Spinal cord (tissue), 4 donors: ENCODE data around the gene PAQR4. TPM values are rescaled to one million over a fixed set of nuclear protein-coding genes. Genes with fewer than 3 reads are reported as not detected.

Experiments
- polyA plus RNA-seq, 2 donors: library from polyadenylated mRNA; unstranded; fragments of 120-200 nt; gene quantifications; one replicate each; pipeline ENCODE4 v1.2.1, GENCODE V29; 2013; ENCODE audit not compliant: insufficient read length in 2 of 2
- small RNA-seq: library from RNA; depleted of rRNA; stranded (forward); fragments of <200 nt; gene quantifications from one replicate; pipeline ENCODE3, GENCODE V24; 2014; ENCODE audit warnings: low replicate concordance
- total RNA-seq, 2 donors: library from RNA; depleted of rRNA in 1 of 2; stranded (reverse); fragments of 120-200 nt in 1 of 2; fragments of >200 nt in 1 of 2; gene quantifications; one replicate each; pipeline versions ENCODE4 v1.2.3 to v1.2.4, GENCODE V29; 2013 to 2014

Gene PAQR4
- total and polyA plus RNA-seq, 4 donors = 22.6 to 82.4 (median 50.2) TPM

Small RNA genes within 50 kb of the gene (small RNA-seq; reads per million reads assigned to genes)
- not detected for gene LINC00514

Other genes starting within 250 kb of the PAQR4 start
- gene PRSS27, start 249.1 kb upstream of the PAQR4 start, total RNA-seq = 1 to 10 TPM; 2.1 to 2.5 TPM
- gene PRSS27, start 249.1 kb upstream of the PAQR4 start, polyA plus RNA-seq = 10 to 100 TPM in 1 of 2 donors, 1 to 10 TPM in 1; 9.7 to 11.5 TPM
- 100 to 1,000 TPM; 105 to 159 TPM for gene SRRM2, start 216.7 kb upstream of the PAQR4 start, total RNA-seq
- gene SRRM2, start 216.7 kb upstream of the PAQR4 start, polyA plus RNA-seq = 100 to 1,000 TPM; 494 to 610 TPM
- 100 to 1,000 TPM; 136 to 660 TPM for gene ELOB, start 192.1 kb upstream of the PAQR4 start, total RNA-seq
- gene ELOB, start 192.1 kb upstream of the PAQR4 start, polyA plus RNA-seq = 100 to 1,000 TPM; 480 to 554 TPM
- gene PRSS33, start 181.8 kb upstream of the PAQR4 start, total RNA-seq = under 1 TPM in 1 of 2 donors, not detected in 1; 0.17 TPM
- gene PRSS33, start 181.8 kb upstream of the PAQR4 start, polyA plus RNA-seq = under 1 TPM; 0.21 to 0.24 TPM
- not detected for gene PRSS41, start 170.9 kb upstream of the PAQR4 start, total RNA-seq
- not detected for gene PRSS41, start 170.9 kb upstream of the PAQR4 start, polyA plus RNA-seq
- gene PRSS21, start 152.1 kb upstream of the PAQR4 start, total RNA-seq = under 1 TPM in 1 of 2 donors, not detected in 1; 0.28 TPM
- gene PRSS21, start 152.1 kb upstream of the PAQR4 start, polyA plus RNA-seq = not detected
- gene ZG16B, start 139.0 kb upstream of the PAQR4 start, total RNA-seq = 1 to 10 TPM in 1 of 2 donors, under 1 TPM in 1; 0.59 to 2.4 TPM
- under 1 TPM; 0.32 TPM for gene ZG16B, start 139.0 kb upstream of the PAQR4 start, polyA plus RNA-seq
- gene PRSS22, start 111.2 kb upstream of the PAQR4 start, total RNA-seq = not detected
- under 1 TPM in 1 of 2 donors, not detected in 1; 0.17 TPM for gene PRSS22, start 111.2 kb upstream of the PAQR4 start, polyA plus RNA-seq
- 10 to 100 TPM; 28.1 to 63.1 TPM for gene FLYWCH2, start 86.1 kb upstream of the PAQR4 start, total RNA-seq
- 10 to 100 TPM; 59.7 to 61.8 TPM for gene FLYWCH2, start 86.1 kb upstream of the PAQR4 start, polyA plus RNA-seq
- 10 to 100 TPM; 17.5 to 18.2 TPM for gene FLYWCH1, start 57.4 kb upstream of the PAQR4 start, total RNA-seq
- 10 to 100 TPM; 55.9 TPM for gene FLYWCH1, start 57.4 kb upstream of the PAQR4 start, polyA plus RNA-seq
- under 1 TPM; 0.17 to 0.20 TPM for gene KREMEN2, start 5.1 kb upstream of the PAQR4 start, total RNA-seq
- 1 to 10 TPM; 1.4 to 1.6 TPM for gene KREMEN2, start 5.1 kb upstream of the PAQR4 start, polyA plus RNA-seq
- gene PKMYT1, start 11.1 kb downstream of the PAQR4 start, total RNA-seq = 1 to 10 TPM; 3.1 to 7.2 TPM
- 10 to 100 TPM; 20.0 to 32.6 TPM for gene PKMYT1, start 11.1 kb downstream of the PAQR4 start, polyA plus RNA-seq
- under 1 TPM; 0.06 to 0.20 TPM for gene CLDN9, start 43.6 kb downstream of the PAQR4 start, total RNA-seq
- gene CLDN9, start 43.6 kb downstream of the PAQR4 start, polyA plus RNA-seq = under 1 TPM; 0.36 to 0.38 TPM
- gene CLDN6, start 48.8 kb downstream of the PAQR4 start, total RNA-seq = under 1 TPM in 1 of 2 donors, not detected in 1; 0.28 TPM
- gene CLDN6, start 48.8 kb downstream of the PAQR4 start, polyA plus RNA-seq = 1 to 10 TPM in 1 of 2 donors, under 1 TPM in 1; 0.43 to 1.0 TPM
- gene TNFRSF12A, start 51.0 kb downstream of the PAQR4 start, total RNA-seq = 1 to 10 TPM; 5.8 to 9.9 TPM
- gene TNFRSF12A, start 51.0 kb downstream of the PAQR4 start, polyA plus RNA-seq = 1 to 10 TPM; 4.5 to 6.7 TPM
- gene HCFC1R1, start 54.6 kb downstream of the PAQR4 start, total RNA-seq = 10 to 100 TPM; 20.4 to 66.2 TPM
- 100 to 1,000 TPM; 155 to 161 TPM for gene HCFC1R1, start 54.6 kb downstream of the PAQR4 start, polyA plus RNA-seq
- 10 to 100 TPM in 1 of 2 donors, 1 to 10 TPM in 1; 7.2 to 12.5 TPM for gene THOC6, start 54.7 kb downstream of the PAQR4 start, total RNA-seq
- gene THOC6, start 54.7 kb downstream of the PAQR4 start, polyA plus RNA-seq = 10 to 100 TPM; 16.8 to 18.7 TPM
- under 1 TPM; 0.06 to 0.10 TPM for gene BICDL2, start 67.6 kb downstream of the PAQR4 start, total RNA-seq
- under 1 TPM; 0.38 to 0.39 TPM for gene BICDL2, start 67.6 kb downstream of the PAQR4 start, polyA plus RNA-seq
- 1 to 10 TPM; 1.2 to 1.4 TPM for gene MMP25, start 77.2 kb downstream of the PAQR4 start, total RNA-seq
- gene MMP25, start 77.2 kb downstream of the PAQR4 start, polyA plus RNA-seq = 10 to 100 TPM in 1 of 2 donors, 1 to 10 TPM in 1; 7.2 to 10.5 TPM
- gene IL32, start 96.3 kb downstream of the PAQR4 start, total RNA-seq = 10 to 100 TPM in 1 of 2 donors, 1 to 10 TPM in 1; 9.0 to 11.6 TPM
- 10 to 100 TPM; 13.4 to 20.2 TPM for gene IL32, start 96.3 kb downstream of the PAQR4 start, polyA plus RNA-seq
- gene ZSCAN10, start 129.9 kb downstream of the PAQR4 start, total RNA-seq = not detected
- gene ZSCAN10, start 129.9 kb downstream of the PAQR4 start, polyA plus RNA-seq = not detected
- 10 to 100 TPM in 1 of 2 donors, 1 to 10 TPM in 1; 9.2 to 19.3 TPM for gene ZNF205, start 143.2 kb downstream of the PAQR4 start, total RNA-seq
- gene ZNF205, start 143.2 kb downstream of the PAQR4 start, polyA plus RNA-seq = 10 to 100 TPM; 24.3 to 26.4 TPM
- gene ZNF213, start 165.7 kb downstream of the PAQR4 start, total RNA-seq = 1 to 10 TPM; 4.2 to 5.7 TPM
- 10 to 100 TPM; 28.9 to 30.2 TPM for gene ZNF213, start 165.7 kb downstream of the PAQR4 start, polyA plus RNA-seq
- gene OR1F1, start 218.9 kb downstream of the PAQR4 start, total RNA-seq = under 1 TPM in 1 of 2 donors, not detected in 1; 0.20 TPM
- 1 to 10 TPM; 1.8 to 2.4 TPM for gene OR1F1, start 218.9 kb downstream of the PAQR4 start, polyA plus RNA-seq